GM19438 (cell line): ENCODE measurements around the gene CSH2.
"Not testable (repeated sequence)": the region's sequence is repeated elsewhere in the genome, so short reads cannot be mapped to it uniquely, and the experiment has no call there.

Source experiments
- ATAC-seq: cut with Tn5 transposase; IDR thresholded peaks from one replicate; pipeline ENCODE4 v1.9.1; 2021; ENCODE audit warnings: low read depth; ENCODE audit not compliant: unreplicated experiment

Gene CSH2

GRCh38 chr17:63866625-63867024, 6.9 kb downstream of the CSH2 start:
- not testable (repeated sequence) for ATAC-seq

DNA sequence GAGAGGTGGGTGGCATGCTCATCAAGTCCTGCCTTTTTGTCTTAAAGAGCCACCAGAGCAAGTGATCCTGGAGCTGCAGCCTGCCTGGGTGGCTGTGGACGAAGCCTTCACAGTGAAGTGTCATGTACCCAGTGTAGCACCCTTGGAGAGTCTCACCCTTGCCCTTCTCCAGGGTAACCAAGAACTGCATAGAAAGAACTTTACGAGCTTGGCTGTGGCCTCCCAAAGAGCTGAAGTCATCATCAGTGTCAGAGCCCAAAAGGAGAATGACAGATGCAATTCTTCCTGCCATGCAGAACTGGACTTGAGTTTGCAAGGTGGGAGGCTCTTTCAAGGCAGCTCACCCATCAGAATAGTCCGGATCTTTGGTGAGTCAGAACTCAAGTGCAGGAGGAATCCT, 14.2 kb downstream of the CSH2 start:
- ATAC-seq, result no peak

- not testable (repeated sequence) for ATAC-seq
Measured at GRCh38 chr17:63856425-63856824, 17.1 kb downstream of the CSH2 start.

GRCh38 chr17:63855185-63855584, 18.3 kb downstream of the CSH2 start:
- ATAC-seq, result no peak

DNA sequence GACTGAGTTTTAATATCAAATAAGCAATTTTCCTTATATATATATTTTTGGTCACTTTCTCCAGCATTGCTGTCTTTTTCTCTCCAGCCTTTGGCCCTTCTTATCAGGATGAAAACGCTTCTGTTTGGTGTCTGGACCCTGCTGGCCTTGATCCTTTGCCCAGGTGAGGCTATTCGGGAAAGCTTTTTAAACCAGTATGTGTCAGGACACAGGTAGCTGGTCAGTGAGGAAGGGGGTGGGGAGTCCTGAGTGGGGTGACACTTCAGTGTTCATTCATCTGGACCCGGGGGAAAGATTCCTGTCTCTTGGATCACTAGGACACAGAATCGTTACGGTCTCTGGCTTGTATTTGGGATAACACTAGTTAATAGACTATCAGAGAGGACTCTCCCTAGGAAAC, 18.8 kb downstream of the CSH2 start:
- ATAC-seq, result no peak

DNA sequence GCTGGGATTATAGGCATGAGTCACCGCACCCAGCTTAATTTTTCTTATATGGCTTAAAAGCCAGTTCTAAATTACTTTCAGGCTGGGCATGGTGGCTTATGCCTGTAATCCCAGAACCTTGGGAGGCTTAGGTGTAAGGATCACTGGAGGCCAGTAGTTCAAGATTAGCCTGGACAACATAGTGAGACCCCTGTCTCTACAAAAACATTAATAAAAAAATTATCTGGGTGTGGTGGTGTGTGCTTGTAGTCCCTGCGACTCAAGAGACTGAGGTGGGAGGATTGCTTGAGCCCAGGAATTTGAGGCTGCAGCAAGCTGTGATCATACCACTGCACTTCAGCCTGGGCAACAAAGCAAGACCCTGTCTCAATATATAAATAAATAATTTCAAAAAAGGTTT, 20.2 kb downstream of the CSH2 start:
- ATAC-seq, result no peak

DNA sequence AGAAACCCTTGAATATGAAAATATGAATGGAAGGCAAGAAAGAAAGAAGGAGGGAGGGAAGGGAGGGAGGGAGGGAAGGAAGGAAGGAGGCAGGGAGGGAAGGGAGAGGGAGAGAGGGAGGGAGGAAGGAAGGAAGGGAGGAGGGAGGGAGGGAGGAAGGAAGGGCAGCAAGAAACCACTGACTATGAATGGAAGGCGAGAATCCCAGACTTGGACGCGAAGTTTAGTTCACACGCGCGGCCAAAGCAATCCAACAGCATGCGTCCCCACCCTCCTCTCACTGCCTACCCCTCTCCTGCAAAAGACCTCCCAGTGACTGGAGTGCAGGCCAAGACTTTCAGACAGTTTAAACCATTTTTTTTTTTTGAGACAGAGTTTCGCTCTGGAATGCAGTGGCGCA, 23.1 kb downstream of the CSH2 start:
- ATAC-seq, result no peak

DNA sequence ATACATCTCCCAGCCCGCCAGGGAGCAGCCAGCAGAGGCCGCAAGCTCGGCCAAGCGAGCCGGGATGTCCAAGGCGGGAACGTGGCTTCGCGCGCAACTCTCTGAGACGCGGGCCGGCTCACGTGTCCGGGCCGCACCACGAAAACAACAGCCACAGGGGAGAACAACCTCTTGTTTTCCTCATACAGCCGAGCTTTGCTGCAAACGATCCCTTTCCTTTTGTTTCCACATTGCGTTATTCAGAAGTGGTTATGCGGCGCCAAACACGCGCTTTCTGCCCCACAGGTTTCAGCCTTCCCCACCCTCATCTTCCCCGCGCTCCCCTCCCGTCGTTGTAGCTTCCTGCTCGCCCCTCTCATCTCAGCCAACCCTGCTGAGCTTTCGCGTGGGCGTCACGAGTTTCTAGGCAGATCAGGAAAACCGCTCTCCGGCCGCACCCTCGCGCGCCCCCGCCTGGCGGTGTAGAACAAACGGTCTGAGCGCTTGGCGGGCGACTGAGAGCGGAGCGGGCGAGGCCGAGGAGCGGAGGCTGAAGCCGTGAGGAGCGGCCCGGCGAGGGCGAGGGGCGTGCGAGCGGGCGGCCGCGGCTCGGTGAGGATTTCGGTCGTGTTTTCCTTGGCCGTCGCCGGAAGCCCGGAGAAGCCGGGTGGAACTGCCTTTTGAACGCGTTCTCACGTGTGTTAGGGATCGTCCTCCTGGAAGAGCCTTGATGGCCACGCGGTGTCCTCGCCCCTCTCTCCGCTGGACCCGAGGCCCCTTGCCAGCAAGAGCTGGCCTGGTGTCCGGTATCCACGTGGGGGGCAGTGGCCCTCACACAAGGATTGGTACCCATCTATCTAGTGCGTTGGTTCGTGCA, 24.4 kb downstream of the CSH2 start:
- ATAC-seq, result peak; percentile 94

GRCh38 chr17:63847525-63848249, 25.8 kb downstream of the CSH2 start:
- ATAC-seq, result no peak

- no peak for ATAC-seq
Measured at GRCh38 chr17:63845509-63845908, 28.0 kb downstream of the CSH2 start.

- no peak for ATAC-seq
Measured at GRCh38 chr17:63843910-63844677, 29.4 kb downstream of the CSH2 start.

GRCh38 chr17:63843387-63843888, 30.0 kb downstream of the CSH2 start:
- peak; percentile 15 for ATAC-seq

GRCh38 chr17:63842540-63843386, 30.7 kb downstream of the CSH2 start, which contains the start of gene SMARCD2:
Gene SMARCD2, minus strand, starts transcription at chr17:63842685. Its CDS starts 11 bp downstream, at chr17:63842674.
- peak; percentile 64 for ATAC-seq

DNA sequence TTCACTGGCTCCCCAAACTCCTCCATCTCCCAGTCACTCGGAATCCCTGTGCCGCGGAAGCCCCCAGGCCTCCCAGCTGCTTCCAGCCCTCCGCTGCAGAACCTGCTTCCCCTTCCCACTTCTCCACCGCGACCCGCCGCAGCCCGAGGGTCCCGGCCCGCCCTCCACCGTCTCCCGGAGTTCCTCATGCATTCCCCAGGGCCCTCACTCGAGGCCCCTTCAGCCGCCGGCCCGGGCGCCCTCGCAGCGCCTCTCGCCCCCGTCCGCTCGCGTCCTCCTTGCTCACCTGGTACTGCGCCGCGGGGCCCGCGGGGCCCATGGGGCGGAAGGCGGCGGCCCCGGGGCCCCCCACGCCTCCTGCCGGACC, 31.3 kb downstream of the CSH2 start:
- peak; percentile 34 for ATAC-seq

GRCh38 chr17:63841350-63842172, 31.9 kb downstream of the CSH2 start:
- ATAC-seq, result no peak

DNA sequence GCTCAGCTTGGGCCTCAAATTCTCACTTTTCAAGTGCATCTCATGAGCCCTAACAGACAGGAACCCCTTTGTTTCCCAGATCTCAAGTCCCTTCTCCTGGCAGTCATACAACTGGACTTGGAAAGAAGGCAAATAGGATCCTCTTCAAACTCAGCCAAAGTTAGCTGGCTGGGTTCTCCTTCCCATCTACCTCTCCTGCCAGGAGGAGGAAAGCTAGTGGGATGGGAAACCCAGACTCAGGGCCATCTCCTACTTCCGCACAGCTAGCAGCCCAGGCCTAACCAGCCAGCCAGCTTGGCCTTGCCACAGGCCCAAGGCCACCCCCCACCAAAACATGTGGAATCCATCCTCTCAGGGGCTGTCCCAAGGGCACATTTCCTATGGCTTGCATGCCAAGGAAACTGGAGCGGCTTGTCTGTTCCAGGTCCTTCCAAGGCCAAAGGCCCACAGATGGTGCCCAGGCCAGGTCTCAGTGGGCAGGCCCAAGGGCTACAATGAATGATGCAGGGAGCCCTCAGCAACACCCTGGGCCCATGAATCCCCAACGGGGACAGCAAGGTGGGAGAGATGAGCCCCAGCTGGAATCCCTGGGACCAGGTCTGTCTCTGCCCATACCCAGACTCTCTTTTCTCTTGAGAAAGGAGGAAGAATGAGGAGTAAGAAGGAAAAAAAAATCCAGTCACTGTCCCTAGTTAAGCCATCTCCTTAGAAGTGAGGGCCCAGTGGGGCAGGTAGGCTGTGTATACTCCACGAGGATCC, 32.7 kb downstream of the CSH2 start:
- no peak for ATAC-seq

- no peak for ATAC-seq
Measured at GRCh38 chr17:63838631-63839171, 34.8 kb downstream of the CSH2 start.

DNA sequence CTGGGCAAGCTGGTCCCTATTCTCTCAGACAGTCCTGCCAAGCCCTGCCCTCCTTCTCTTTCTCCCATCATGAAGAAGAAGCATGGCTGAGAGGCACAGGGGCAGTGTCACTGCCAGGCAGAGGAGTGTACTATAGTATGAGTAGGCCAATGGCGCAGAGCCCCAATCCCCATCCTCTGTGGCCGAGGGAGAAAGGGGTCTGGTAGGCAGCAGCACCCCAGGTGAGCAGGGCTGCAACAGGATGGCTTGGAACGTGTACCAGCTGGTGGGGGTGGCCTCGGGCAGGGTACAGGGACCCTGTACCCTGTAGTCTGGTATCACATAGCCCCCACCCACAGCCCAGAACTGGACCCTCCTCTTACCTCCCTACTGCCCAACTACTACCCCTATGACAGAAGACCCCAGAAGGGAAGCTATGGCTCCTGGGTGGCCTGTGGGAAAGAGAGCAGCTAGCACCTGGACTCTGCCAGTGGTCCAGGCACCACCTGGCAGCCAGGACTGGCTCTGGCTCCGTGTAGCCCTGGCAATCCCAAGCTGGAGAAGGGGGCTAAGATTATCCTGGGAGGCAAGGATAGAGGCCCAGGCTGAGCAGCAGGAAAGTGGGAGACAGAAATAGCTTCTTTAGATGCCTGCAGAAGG, 35.4 kb downstream of the CSH2 start:
- ATAC-seq, result no peak
